Left lung (tissue), 10 donors: ENCODE data around the gene WDR83. TPM values are rescaled to one million over a fixed set of nuclear protein-coding genes. Genes with fewer than 3 reads are reported as not detected.
"Not testable (repeated sequence)": the region's sequence is repeated elsewhere in the genome, so short reads cannot be mapped to it uniquely, and the experiment has no call there.

Source experiments
- ATAC-seq: fragments of 200-7000 bp; cut with Tn5 transposase; one replicate; pipeline ENCODE4 v1.9.1; 2020; ENCODE audit warnings: moderate library complexity
- DNase-seq, 4 donors: peaks; one replicate each; pipeline ENCODE4 v3.0.0-alpha.2; 2013 to 2020
- H3K27ac ChIP-seq, 2 donors: fragments of 200-600 bp; sonication (generic) in 1 of 2; one replicate each; pipeline versions ENCODE4 v1.5.0 to v1.8.0; 2020 to 2021
- H3K27me3 ChIP-seq, 2 donors: fragments of 200-600 bp; sonication (generic) in 1 of 2; one replicate each; pipeline versions ENCODE4 v1.5.0 to v1.8.0; 2020 to 2021
- H3K36me3 ChIP-seq, 2 donors: fragments of 200-600 bp; sonication (generic) in 1 of 2; one replicate each; pipeline versions ENCODE4 v1.5.0 to v1.8.0; 2020 to 2021
- H3K4me1 ChIP-seq, 2 donors: fragments of 200-600 bp; one replicate each; pipeline ENCODE4 v1.8.0; 2021
- H3K4me3 ChIP-seq, 2 donors: fragments of 200-600 bp; sonication (generic) in 1 of 2; one replicate each; pipeline versions ENCODE4 v1.5.0 to v1.8.0; 2020 to 2021; ENCODE audit warnings: mild to moderate bottlenecking in 1 of 2
- H3K9me3 ChIP-seq, 2 donors: fragments of 200-600 bp; sonication (generic) in 1 of 2; one replicate each; pipeline versions ENCODE4 v1.5.0 to v1.8.0; 2020 to 2021
- CTCF ChIP-seq, 2 donors: fragments of 200-600 bp; sonication (generic) in 1 of 2; IDR thresholded peaks; one replicate each; pipeline versions ENCODE4 v1.5.0 to v1.8.0; 2021; ENCODE audit warnings: antibody characterized with exemption in 2 of 2
- intact Hi-C, 2 donors: fragments of 100-400 bp; cut with DNase I; formaldehyde crosslinking; loops; one replicate each; pipeline versions ENCODE4 v1.11.2 to v1.14.2; 2022
- polyA plus RNA-seq, 6 donors: library from polyadenylated mRNA; unstranded; fragments of 120-200 nt; gene quantifications; one replicate each; pipeline ENCODE4 v1.2.1, GENCODE V29; 2013; ENCODE audit not compliant: insufficient read length in 6 of 6
- total RNA-seq, 2 donors: library from RNA; stranded (reverse); fragmentation: NEBNext Ultra II Directional; extraction: Animal tissue kit (Norgen Biotek cat#: 25700); gene quantifications; one replicate each; pipeline ENCODE4 v1.2.1, GENCODE V29; 2021
- donor health status: DM: no; HTN: yes; CAD: no.
- donor health status: DM: no; HTN: no; CAD: no.

Gene WDR83
- total and polyA plus RNA-seq, 8 donors: 9.0 to 27.1 (median 22.8) TPM

GRCh38 chr19:12711187-12711586, 44.6 kb downstream of the WDR83 start:
- H3K9me3 ChIP-seq: no peaks in the 10 kb centered on the region
- no peak overlapping the region for H3K27ac ChIP-seq
- H3K4me3 ChIP-seq: no peak overlapping the region
- peaks cover 0 to 98% of the 10 kb centered on the region in 2 donors for H3K36me3 ChIP-seq
- ATAC-seq: no peak
- intact Hi-C loops: no loop called here
- DNase-seq: no peak
- no peaks in the 10 kb centered on the region for H3K4me1 ChIP-seq
- H3K27me3 ChIP-seq: no peaks in the 10 kb centered on the region
- no peak for TF ChIP-seq CTCF (IDR thresholded peaks at IDR 0.05)

GRCh38 chr19:12712077-12712476, 45.5 kb downstream of the WDR83 start:
- DNase-seq, H3K9me3 ChIP-seq, H3K27ac ChIP-seq, H3K4me3 ChIP-seq, H3K4me1 ChIP-seq, intact Hi-C loops, H3K27me3 ChIP-seq, ATAC-seq: not testable (repeated sequence)
- peaks cover 0 to 98% of the 10 kb centered on the region in 2 donors for H3K36me3 ChIP-seq
- TF ChIP-seq CTCF (IDR thresholded peaks at IDR 0.05): peak; percentile 14 to 25

GRCh38 chr19:12713304-12713703, 46.7 kb downstream of the WDR83 start:
- H3K27ac ChIP-seq, ATAC-seq, H3K4me1 ChIP-seq, intact Hi-C loops, H3K9me3 ChIP-seq, H3K27me3 ChIP-seq, H3K4me3 ChIP-seq, DNase-seq: not testable (repeated sequence)
- peaks cover 0 to 98% of the 10 kb centered on the region in 2 donors for H3K36me3 ChIP-seq

GRCh38 chr19:12715102-12715501, 48.5 kb downstream of the WDR83 start:
- intact Hi-C loops: no loop called here
- Histone ChIP-seq H3K9me3 (no peaks in the 10 kb centered on the region), H3K36me3 (peaks cover 0 to 89% of the 10 kb centered on the region in 2 donors), H3K27me3 (no peaks in the 10 kb centered on the region), H3K4me1 (peaks cover 2 to 5% of the 10 kb centered on the region in 2 donors), H3K4me3 (no peak overlapping the region), H3K27ac (no peak overlapping the region)
- no peak for TF ChIP-seq CTCF (IDR thresholded peaks at IDR 0.05)
- ATAC-seq: no peak
- DNase-seq: no peak

GRCh38 chr19:12715929-12716328, 49.3 kb downstream of the WDR83 start:
- Histone ChIP-seq H3K4me1 (peaks cover 10 to 13% of the 10 kb centered on the region in 2 donors), H3K4me3 (no peak overlapping the region), H3K27ac (no peak overlapping the region), H3K36me3 (peaks cover 0 to 80% of the 10 kb centered on the region in 2 donors), H3K27me3 (no peaks in the 10 kb centered on the region), H3K9me3 (no peaks in the 10 kb centered on the region)
- no peak for DNase-seq
- no peak for ATAC-seq
- intact Hi-C loops: no loop called here
- no peak for TF ChIP-seq CTCF (IDR thresholded peaks at IDR 0.05)

- Histone ChIP-seq H3K36me3 (peaks cover 0 to 39% of the 10 kb centered on the region in 2 donors), H3K4me3 (peak overlapping the region; percentile 44 to 63), H3K27me3 (no peaks in the 10 kb centered on the region), H3K4me1 (peaks cover 11 to 40% of the 10 kb centered on the region in 2 donors), H3K9me3 (no peaks in the 10 kb centered on the region), H3K27ac (no peak overlapping the region)
- DNase-seq (no peak), ATAC-seq (no peak)
- TF ChIP-seq CTCF (IDR thresholded peaks at IDR 0.05): no peak
- intact Hi-C loops: no loop called here
Measured at GRCh38 chr19:12720296-12720695, 53.7 kb downstream of the WDR83 start.
